ENCODE measurements around the gene AMBP. TPM values are rescaled to one million over a fixed set of nuclear protein-coding genes. Genes with fewer than 3 reads are reported as not detected.

Gene AMBP
- total RNA-seq, 1 experiment from 2014 or later: 0.22 TPM

- no TSS peak for BruUV-seq (replicated peaks)
- Histone ChIP-seq H3K4me3 (ENCODE audit: low read length) (no peak overlapping the region), H3K4me2 (ENCODE audit: low read length) (no peak overlapping the region), H3K36me3 (ENCODE audit: low read depth, low read length) (no peaks in the 10 kb centered on the region), H4K20me1 (ENCODE audit: low read length) (no peaks in the 10 kb centered on the region), H3K79me2 (ENCODE audit: low read length) (no peaks in the 10 kb centered on the region), H3K9ac (ENCODE audit: low read length) (no peak overlapping the region), H3K9me2 (replicated peaks; ENCODE audit: low read length) (no peaks in the 10 kb centered on the region), H3K4me1 (ENCODE audit: insufficient read depth, low read length) (no peaks in the 10 kb centered on the region; the same call in 1 of the 2 replicates), H2AFZ (ENCODE audit: low read length) (no peak overlapping the region), H3K9me3 (ENCODE audit: low read length) (no peaks in the 10 kb centered on the region), H3K27me3 (ENCODE audit: low read length) (no peaks in the 10 kb centered on the region), H3K27ac (ENCODE audit: low read length) (no peak overlapping the region), H3F3A (ENCODE audit: low read length, unreplicated experiment) (no peaks in the 10 kb centered on the region)
- POLR2A ChIA-PET (ENCODE audit: unreplicated experiment): no interaction called here
- CTCF ChIA-PET: no interaction called here
- no peak for ATAC-seq
- no peak for DNase-seq
- TF ChIP-seq CTCF (conservative IDR thresholded peaks at IDR 0.05; ENCODE audit: low read depth, low read length) (no peak), EZH2 (IDR thresholded peaks at IDR 0.05; ENCODE audit: low read length, unreplicated experiment) (no peak), EZH2phosphoT487 (IDR thresholded peaks at IDR 0.05; ENCODE audit: borderline replicate concordance, low read length) (no peak)
- intact Hi-C loops (cut with micrococcal nuclease): no loop called here
Measured at GRCh38 chr9:114087721-114088120, 9.6 kb upstream of the AMBP start.

GRCh38 chr9:114086607-114087006, 8.5 kb upstream of the AMBP start:
- DNase-seq: no peak
- H3K4me1 ChIP-seq (ENCODE audit: insufficient read depth, low read length): no peaks in the 10 kb centered on the region; the same call in 1 of the 2 replicates
- no peak overlapping the region for H3K9ac ChIP-seq (ENCODE audit: low read length)
- ChIA-PET POLR2A (ENCODE audit: unreplicated experiment) (no interaction called here), CTCF (no interaction called here)
- H4K20me1 ChIP-seq (ENCODE audit: low read length): no peaks in the 10 kb centered on the region
- H3K4me2 ChIP-seq (ENCODE audit: low read length): no peak overlapping the region
- H3K9me2 ChIP-seq (replicated peaks; ENCODE audit: low read length): no peaks in the 10 kb centered on the region
- ATAC-seq: no peak
- H3K27me3 ChIP-seq (ENCODE audit: low read length): no peaks in the 10 kb centered on the region
- no peaks in the 10 kb centered on the region for H3F3A ChIP-seq (ENCODE audit: low read length, unreplicated experiment)
- no peak overlapping the region for H3K27ac ChIP-seq (ENCODE audit: low read length)
- H3K4me3 ChIP-seq (ENCODE audit: low read length): no peak overlapping the region
- H3K79me2 ChIP-seq (ENCODE audit: low read length): no peaks in the 10 kb centered on the region
- TF ChIP-seq EZH2 (IDR thresholded peaks at IDR 0.05; ENCODE audit: low read length, unreplicated experiment) (no peak), CTCF (conservative IDR thresholded peaks at IDR 0.05; ENCODE audit: low read depth, low read length) (no peak), EZH2phosphoT487 (IDR thresholded peaks at IDR 0.05; ENCODE audit: borderline replicate concordance, low read length) (no peak)
- no TSS peak for BruUV-seq (replicated peaks)
- H3K36me3 ChIP-seq (ENCODE audit: low read depth, low read length): no peaks in the 10 kb centered on the region
- no peaks in the 10 kb centered on the region for H3K9me3 ChIP-seq (ENCODE audit: low read length)
- no peak overlapping the region for H2AFZ ChIP-seq (ENCODE audit: low read length)
- intact Hi-C loops (cut with micrococcal nuclease): no loop called here

- BruUV-seq (replicated peaks): no TSS peak
- no peaks in the 10 kb centered on the region for H3K79me2 ChIP-seq (ENCODE audit: low read length)
- H3K27me3 ChIP-seq (ENCODE audit: low read length): no peaks in the 10 kb centered on the region
- ATAC-seq: no peak
- H3K4me1 ChIP-seq (ENCODE audit: insufficient read depth, low read length): peaks cover 2% of the 10 kb centered on the region; the same call in 1 of the 2 replicates
- DNase-seq: peak; percentile 18
- no peaks in the 10 kb centered on the region for H3F3A ChIP-seq (ENCODE audit: low read length, unreplicated experiment)
- no peaks in the 10 kb centered on the region for H4K20me1 ChIP-seq (ENCODE audit: low read length)
- no peaks in the 10 kb centered on the region for H3K9me3 ChIP-seq (ENCODE audit: low read length)
- TF ChIP-seq CTCF (conservative IDR thresholded peaks at IDR 0.05; ENCODE audit: low read depth, low read length) (no peak), EZH2phosphoT487 (IDR thresholded peaks at IDR 0.05; ENCODE audit: borderline replicate concordance, low read length) (no peak), EZH2 (IDR thresholded peaks at IDR 0.05; ENCODE audit: low read length, unreplicated experiment) (no peak)
- no peak overlapping the region for H3K4me3 ChIP-seq (ENCODE audit: low read length)
- H3K36me3 ChIP-seq (ENCODE audit: low read depth, low read length): no peaks in the 10 kb centered on the region
- H3K4me2 ChIP-seq (ENCODE audit: low read length): no peak overlapping the region
- no peak overlapping the region for H2AFZ ChIP-seq (ENCODE audit: low read length)
- POLR2A ChIA-PET (ENCODE audit: unreplicated experiment): no interaction called here
- CTCF ChIA-PET: no interaction called here
- no peak overlapping the region for H3K27ac ChIP-seq (ENCODE audit: low read length)
- no peaks in the 10 kb centered on the region for H3K9me2 ChIP-seq (replicated peaks; ENCODE audit: low read length)
- H3K9ac ChIP-seq (ENCODE audit: low read length): no peak overlapping the region
- intact Hi-C loops (cut with micrococcal nuclease): no loop called here
Measured at GRCh38 chr9:114086009-114086408, 7.9 kb upstream of the AMBP start.

Data from PC-3 (cell line).